Stimulated activated CD4-positive, alpha-beta T cell treated with anti-CD3 and anti-CD28 coated beads, Interleukin-4, amount 100 ng/mL, for 4 hours (primary cell): Measurements from ENCODE around the gene MS4A6E.

Source experiments
- DNase-seq, 2 experiments: peaks; one replicate each; pipeline ENCODE4 v3.0.0-alpha.2; 2020

MS4A6E gene

DNA sequence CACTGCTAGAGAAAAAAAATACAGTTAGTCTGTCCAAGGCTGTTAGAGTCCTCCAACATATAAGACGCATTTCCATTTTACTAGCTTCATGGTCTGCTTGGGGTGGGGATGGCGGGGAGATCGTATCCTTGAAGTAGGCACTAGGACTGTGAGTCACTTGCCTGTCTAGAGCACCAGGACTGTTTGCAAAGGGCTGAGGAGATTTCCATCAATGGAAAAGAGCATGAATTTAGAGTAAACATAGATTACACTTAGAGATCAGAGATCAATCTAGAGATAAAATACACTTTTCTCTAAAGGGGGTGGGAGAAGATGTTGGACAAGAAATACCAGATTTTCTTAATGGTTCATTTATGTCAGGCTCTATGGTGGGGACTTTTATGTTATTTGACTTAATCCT lies 49.5 kb downstream of the MS4A6E start:
- no peak for DNase-seq

DNA sequence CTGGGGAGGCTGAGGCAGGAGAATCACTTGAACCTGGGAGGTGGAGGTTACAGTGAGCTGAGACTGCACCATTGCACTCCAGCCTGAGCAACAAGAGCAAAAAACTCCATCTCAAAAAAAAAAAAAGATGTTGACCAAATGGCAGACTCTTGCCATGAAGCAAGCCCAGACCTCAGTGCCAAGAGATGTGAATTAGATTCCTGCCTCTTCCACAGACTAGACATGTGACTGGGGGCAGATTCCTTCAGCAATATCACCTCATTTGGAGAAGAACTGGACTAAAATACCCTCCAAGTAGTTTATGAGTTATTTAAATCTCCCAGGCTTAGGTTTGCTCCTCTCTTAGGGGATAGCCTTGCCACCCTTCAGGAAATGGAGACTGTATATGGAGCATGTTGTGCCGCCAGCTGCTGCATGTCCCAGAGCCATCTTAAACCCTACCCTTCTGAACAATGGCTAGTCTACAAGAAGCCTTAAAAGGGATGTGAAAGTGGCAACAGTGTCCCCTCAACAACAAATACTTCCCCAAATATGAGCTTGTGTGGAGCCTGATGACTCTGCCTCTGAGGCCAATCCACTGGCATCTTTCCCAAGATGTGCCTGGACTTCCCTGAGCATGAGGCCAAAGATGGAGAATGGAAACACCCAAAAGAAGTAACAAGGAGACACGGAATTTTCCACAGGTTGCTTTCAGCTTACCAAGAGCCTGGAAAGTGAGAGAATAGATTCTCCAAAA lies 50.5 kb downstream of the MS4A6E start:
- DNase-seq, result no peak

DNA sequence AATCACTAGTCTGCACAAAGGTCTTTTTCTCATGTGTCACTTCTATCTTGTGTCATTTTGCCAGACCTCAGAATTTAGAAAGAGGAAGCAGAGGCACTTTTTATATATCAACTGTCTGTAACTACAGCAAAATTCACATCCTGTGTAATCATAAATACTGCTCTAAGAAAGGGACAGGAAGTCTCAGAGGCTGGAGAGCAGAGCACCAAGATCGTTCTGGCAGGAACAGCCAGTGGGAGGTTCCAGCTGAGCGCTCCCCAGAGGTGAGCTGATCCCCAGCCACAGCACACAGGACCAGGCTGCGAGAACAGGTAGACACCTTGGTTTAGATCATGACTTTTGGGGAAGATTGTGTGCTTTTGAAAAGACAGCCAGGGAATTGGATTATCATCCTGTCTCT lies 51.3 kb downstream of the MS4A6E start, which contains the start of gene MS4A7:
Gene MS4A7 (plus strand): TSS at position 179 of the 400 bp plus-strand sequence. CDS start 4,610 bp downstream, outside the sequence.
- DNase-seq, result no peak

DNA sequence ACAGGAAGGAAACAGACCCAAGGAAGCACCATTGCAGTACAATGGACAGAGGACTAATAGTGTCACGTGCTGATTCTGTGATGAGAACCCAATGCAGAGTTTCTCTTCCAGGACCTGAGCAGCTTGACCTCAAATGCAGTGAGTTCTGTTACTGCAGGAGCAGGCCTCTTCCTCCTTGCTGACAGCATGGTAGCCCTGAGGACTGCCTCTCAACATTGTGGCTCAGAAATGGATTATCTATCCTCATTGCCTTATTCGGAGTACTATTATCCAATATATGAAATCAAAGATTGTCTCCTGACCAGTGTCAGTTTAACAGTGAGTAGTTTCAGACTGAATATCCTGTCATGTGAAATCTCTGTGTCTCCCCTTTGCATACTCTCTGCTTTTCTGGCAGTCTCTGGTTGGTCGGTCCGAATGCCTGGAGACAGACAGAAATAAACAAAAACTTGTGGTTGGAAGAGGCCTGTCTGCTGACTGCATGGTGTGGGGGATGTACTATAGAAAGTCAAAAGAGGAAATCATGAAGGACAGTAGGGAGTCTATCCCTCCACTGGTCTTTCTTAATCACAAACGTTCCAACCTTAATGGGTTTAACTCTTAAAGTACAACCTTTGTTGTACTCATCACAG lies 62.3 kb downstream of the MS4A6E start:
- DNase-seq, result no peak

DNA sequence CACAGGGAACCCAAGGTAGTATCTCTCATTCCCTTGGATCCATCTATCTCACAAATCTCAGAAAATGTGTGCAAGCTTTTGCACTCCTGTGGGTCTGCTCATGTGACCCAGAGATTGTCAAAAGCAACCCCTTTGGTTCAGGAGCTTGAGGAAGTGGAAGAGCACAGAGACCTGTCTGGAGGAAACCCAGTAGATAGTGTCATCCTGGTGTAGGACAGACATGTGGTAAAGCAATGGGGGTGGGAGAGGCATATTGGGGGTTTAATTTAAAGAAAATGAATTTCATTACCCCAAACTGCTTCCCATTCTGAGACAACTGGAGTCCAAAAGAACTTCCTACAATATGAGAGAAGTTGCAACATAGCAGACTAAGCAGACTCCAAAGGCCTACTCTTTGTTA lies 63.4 kb downstream of the MS4A6E start:
- DNase-seq, result no peak
